SH-SY5Y (cell line): ENCODE data around the gene KLF13.

Experiments
- GATA2 ChIP-seq: IDR thresholded peaks from 2 replicates; pipeline ENCODE4 v1.6.1; 2011; ENCODE audit warnings: mild to moderate bottlenecking, low read depth, low read length
- GATA3 ChIP-seq: IDR thresholded peaks from 2 replicates; pipeline ENCODE4 v1.6.1; 2011; ENCODE audit warnings: low read depth, mild to moderate bottlenecking, low read length, moderate library complexity

DNA sequence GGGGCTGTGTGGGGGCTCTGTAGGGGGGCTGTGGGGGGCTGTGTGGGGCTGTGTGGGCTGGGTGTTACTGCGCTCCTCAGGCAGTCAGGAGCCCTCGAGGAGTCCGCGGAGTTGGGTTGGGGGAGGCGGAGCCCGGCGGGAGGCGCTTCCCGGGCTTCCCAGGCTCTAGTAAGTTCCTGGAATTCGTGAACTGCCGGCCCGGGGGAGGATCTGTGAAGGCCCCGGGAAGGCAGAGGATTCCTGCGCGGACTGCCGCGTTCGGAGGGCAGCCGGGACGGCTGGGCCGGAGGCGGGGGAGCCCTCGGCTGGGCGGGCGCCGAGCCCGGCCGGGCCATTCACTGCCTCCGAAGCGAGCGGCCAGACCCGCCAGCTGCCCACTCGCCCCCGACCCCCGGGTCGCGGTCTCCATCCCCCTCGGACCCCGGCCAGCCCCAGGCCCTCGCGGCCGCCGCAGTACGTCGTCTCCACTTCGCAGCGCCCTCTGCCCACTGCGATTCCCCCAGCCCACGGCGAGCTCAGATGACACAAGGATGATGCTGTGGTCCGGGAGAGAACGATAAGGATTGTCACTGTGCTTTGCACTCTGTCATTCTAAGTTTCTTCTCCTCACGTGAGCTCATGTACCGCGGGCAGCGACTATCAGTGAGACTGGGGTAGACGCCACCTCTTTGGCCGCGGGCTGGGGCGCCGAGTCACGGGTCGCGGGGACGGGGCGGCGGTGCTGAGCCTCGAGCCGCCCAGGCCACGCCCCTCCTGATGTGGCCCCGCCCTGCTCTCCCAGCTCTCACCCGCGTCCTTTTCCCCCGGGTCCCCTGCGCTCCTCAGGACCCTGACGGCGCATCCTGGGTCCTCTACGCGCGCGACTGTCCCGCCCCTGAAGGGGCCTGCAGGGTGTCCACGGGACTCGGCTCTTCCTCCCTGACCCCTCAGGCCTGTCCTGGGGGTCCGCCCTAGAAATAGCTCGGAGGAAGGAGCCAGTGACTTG, 65.3 kb downstream of the KLF13 start:
- TF ChIP-seq GATA2 (no peak), GATA3 (no peak)
